HT1080 (cell line): ENCODE results near the gene ZNF512B. TPM values are rescaled to one million over a fixed set of nuclear protein-coding genes. Genes with fewer than 3 reads are reported as not detected.
"Not testable (repeated sequence)": the region's sequence is repeated elsewhere in the genome, so short reads cannot be mapped to it uniquely, and the experiment has no call there.

ENCODE experiments used
- DNase-seq: peaks from one replicate; pipeline ENCODE4 v3.0.0-alpha.2; 2015; ENCODE audit warnings: low read depth
- total RNA-seq: library from RNA; depleted of rRNA; stranded (reverse); fragments of >200 nt; shearing (Covaris generic); gene quantifications from 2 replicates; pipeline ENCODE4 v1.2.3, GENCODE V29; 2014

Gene ZNF512B
- total RNA-seq, 1 experiment from 2014 or later, result 18.7 TPM

- DNase-seq, result no peak
These were observed 34.3 kb downstream of the ZNF512B start for GRCh38 chr20:63935447-63935846.

- no peak for DNase-seq
These were observed 35.3 kb downstream of the ZNF512B start for GRCh38 chr20:63934271-63935068.

- DNase-seq, result no peak
These were observed 36.1 kb downstream of the ZNF512B start for GRCh38 chr20:63933646-63934045.

- no peak for DNase-seq
These were observed 37.0 kb downstream of the ZNF512B start for GRCh38 chr20:63932606-63933160.

- DNase-seq, result no peak
These were observed 38.0 kb downstream of the ZNF512B start for GRCh38 chr20:63931735-63932134.

- DNase-seq, result no peak
These were observed 38.7 kb downstream of the ZNF512B start for GRCh38 chr20:63930971-63931553.

- not testable (repeated sequence) for DNase-seq
These were observed 40.3 kb downstream of the ZNF512B start for GRCh38 chr20:63929473-63929883.

GRCh38 chr20:63929071-63929470, 40.7 kb downstream of the ZNF512B start:
- no peak for DNase-seq

- no peak for DNase-seq
These were observed 43.4 kb downstream of the ZNF512B start for GRCh38 chr20:63926298-63926697.

- no peak for DNase-seq
These were observed 45.5 kb downstream of the ZNF512B start for GRCh38 chr20:63924241-63924640.

GRCh38 chr20:63923651-63924050, 46.1 kb downstream of the ZNF512B start:
- DNase-seq, result no peak

- no peak for DNase-seq
These were observed 49.5 kb downstream of the ZNF512B start for GRCh38 chr20:63920226-63920625.

GRCh38 chr20:63919130-63919529, 50.6 kb downstream of the ZNF512B start:
- DNase-seq, result no peak

GRCh38 chr20:63917811-63918210, 51.9 kb downstream of the ZNF512B start:
- DNase-seq, result no peak

GRCh38 chr20:63916371-63916939, 53.3 kb downstream of the ZNF512B start:
- not testable (repeated sequence) for DNase-seq

GRCh38 chr20:63915471-63915870, 54.3 kb downstream of the ZNF512B start:
- DNase-seq, result no peak

- DNase-seq, result no peak
These were observed 56.0 kb downstream of the ZNF512B start for GRCh38 chr20:63913768-63914167.

GRCh38 chr20:63911176-63911575, 58.6 kb downstream of the ZNF512B start:
- peak; percentile 38 for DNase-seq

- DNase-seq, result no peak
These were observed 61.6 kb downstream of the ZNF512B start for GRCh38 chr20:63908008-63908682.
